GM21529 (cell line): ENCODE data around the gene ZNF48.

ENCODE experiments used
- ATAC-seq: cut with Tn5 transposase; IDR thresholded peaks from one replicate; pipeline ENCODE4 v1.9.1; 2021; ENCODE audit not compliant: unreplicated experiment

Gene ZNF48

GRCh38 chr16:30395155-30395991, at the start of gene ZNF48:
ZNF48 (plus strand) TSS chr16:30395420; CDS start chr16:30395795, 375 bp downstream.
- ATAC-seq = peak; percentile 64

DNA sequence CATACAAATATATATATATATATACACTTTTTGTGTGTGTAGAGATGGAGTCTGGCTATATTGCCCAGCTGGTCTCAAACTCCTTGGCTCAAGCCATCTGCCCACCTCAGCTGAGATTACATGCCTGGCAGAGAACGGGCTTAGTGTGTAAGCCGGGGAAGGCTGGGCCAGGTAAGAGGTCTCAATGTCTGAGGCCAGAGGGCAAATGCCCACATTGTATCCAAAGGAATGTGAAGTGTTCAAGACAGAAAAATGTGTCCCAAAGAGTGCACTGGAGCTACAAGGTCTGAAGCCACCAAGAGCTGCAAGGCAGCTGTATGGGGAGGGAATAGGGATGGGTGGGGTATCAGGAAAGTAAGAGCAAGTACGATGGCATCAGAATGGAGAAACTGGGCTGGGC, 48.9 kb upstream of the ZNF48 start:
- no peak for ATAC-seq

- no peak for ATAC-seq
Observed at GRCh38 chr16:30348113-30348512, 47.1 kb upstream of the ZNF48 start.

GRCh38 chr16:30348929-30349328, 46.3 kb upstream of the ZNF48 start:
- no peak for ATAC-seq

DNA sequence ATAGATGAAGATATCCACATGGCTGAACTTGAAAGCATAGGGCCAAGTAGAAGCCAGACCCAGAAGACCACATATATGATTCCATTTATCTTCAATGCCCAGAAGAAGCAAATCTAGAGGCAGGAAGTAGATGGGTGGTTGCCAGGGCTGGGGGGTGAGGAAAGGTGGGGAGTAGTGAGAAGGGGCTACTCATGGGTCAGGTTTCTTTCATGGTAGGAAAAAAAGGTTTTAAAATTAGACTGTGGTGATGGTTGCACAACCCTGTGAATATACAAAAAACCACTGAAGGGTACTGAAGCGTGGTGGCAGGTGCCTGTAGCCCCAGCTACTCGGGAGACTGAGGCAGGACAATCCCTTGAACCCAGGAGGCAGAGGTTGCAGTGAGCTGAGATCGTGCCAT, 45.5 kb upstream of the ZNF48 start:
- ATAC-seq = no peak

GRCh38 chr16:30350134-30350871, 44.9 kb upstream of the ZNF48 start:
- no peak for ATAC-seq

GRCh38 chr16:30351001-30351441, 44.2 kb upstream of the ZNF48 start:
- ATAC-seq = no peak

GRCh38 chr16:30351586-30352419, 43.4 kb upstream of the ZNF48 start:
- ATAC-seq = no peak

DNA sequence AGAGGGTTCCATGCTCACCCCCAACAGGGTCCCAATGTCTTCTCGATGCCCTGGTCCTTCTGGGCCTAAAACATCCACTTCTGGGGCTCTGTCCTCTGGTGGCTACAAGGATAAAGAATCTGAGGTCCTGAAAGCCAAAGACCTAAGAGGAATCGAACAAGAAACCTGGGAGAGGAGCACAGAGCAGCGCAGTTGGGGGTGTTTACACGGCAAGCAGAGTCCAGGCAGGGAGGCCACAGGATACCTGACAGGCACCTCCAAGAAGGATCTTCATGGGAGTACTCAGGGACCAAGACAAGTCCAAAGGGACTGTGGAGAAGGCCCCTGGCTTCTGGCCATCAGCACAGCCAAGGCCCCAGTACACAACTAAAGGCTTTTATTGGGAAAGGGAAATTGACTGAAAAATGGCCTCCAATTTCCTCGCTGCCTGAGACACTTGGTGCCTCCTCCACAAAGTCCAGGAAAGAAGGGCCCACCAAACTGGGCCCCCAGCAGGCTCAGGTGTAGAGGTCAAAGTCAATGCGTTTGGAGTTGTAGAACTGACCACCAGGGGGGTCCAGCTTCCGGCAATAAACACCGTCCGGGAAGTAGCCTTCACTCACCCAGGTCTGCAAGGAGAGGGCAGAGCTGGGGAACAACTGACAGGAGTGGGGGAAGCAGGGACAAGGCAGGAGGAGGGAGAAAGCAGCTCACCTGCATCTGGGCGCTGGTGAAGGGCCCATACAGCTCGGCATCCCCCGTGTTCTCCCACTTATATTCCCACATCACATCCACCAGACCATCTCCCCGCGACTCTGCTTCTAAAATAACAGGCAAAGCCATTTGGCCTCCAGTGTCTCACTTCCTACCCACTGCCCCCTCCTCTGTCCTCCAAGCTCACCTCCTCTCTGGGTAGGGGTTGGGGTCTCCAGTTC, 42.5 kb upstream of the ZNF48 start:
- no peak for ATAC-seq

- ATAC-seq = no peak
Observed at GRCh38 chr16:30353438-30354129, 41.6 kb upstream of the ZNF48 start.

DNA sequence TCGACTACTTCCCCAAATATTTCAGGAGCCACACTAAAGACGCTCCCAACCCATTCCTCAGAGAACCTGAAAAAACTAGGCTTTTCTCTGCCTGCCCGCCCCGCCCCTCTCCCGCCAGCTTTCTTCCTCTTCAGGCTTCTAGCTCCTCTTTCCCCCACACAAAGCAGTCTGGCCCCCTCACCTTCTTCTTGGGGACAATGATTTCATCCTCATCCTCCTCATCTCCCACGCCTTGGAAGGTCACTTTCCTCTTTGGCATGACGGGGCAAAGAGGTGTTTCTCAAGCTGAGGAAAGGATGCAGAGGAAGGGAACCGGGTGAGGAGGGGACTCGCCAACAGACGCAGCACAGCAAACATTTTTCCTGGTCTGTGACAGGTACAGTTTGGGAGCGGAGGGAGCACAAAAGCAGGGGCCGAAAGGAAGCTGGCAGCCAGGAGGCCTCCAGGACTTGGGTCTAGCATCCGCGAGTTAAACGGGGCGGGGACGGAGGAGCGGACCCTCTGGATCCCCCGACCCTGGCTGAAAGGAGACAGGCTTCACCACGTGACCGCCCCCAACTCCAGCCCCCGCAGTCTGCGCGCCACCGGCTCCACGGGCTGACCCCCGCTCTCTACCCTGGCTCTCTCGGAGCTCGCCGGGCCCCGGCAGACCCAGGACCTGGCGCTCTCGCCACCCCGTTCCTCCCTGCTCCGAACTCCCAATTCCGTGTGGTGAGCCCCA, 40.6 kb upstream of the ZNF48 start:
- peak; percentile 8 for ATAC-seq

DNA sequence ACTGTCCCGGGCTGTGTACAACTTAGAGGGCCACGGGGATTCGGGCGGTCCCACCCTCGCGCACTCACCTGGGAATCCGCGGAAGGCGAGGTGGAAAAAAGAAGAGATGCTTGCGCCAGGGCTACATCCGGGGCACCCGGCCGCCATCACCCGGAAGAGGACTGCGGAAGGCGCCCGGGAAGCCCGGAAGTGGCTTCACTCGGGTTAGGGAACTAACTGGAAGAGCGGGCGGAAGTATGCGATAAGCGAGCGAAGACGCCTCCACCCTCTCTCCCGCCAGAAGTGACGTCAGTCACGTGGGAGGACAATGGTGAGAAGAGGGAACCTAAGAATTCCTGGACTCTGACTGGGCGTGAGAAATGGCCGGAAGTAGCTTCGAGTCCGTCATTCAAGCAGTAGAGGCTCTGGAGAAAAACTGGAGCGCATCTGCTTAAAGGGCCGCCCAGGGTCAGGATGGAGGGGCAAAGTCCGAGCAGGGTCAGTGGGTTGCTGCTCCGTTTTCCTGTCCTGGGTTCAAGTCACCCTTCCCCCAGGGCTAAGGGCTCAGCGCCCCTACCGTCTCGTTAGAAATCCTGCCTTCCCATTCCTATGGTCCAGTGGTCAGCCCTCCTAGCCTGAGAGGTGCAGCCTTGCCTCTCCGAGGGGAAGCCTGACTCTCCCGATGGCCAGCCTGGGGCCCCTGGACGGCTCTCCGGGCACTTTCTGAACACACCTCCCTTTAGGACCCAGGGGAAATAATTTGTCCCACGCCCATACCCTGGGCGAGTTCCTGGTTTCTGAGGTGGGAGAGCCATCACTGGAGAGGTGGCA, 39.9 kb upstream of the ZNF48 start, which contains the start of gene CD2BP2:
Gene CD2BP2 (minus strand): TSS at position 165 of the 810 bp plus-strand sequence. CDS start 627 bp downstream, outside the sequence.
- ATAC-seq = peak; percentile 55

- no peak for ATAC-seq
Observed at GRCh38 chr16:30355954-30356308, 39.3 kb upstream of the ZNF48 start.

DNA sequence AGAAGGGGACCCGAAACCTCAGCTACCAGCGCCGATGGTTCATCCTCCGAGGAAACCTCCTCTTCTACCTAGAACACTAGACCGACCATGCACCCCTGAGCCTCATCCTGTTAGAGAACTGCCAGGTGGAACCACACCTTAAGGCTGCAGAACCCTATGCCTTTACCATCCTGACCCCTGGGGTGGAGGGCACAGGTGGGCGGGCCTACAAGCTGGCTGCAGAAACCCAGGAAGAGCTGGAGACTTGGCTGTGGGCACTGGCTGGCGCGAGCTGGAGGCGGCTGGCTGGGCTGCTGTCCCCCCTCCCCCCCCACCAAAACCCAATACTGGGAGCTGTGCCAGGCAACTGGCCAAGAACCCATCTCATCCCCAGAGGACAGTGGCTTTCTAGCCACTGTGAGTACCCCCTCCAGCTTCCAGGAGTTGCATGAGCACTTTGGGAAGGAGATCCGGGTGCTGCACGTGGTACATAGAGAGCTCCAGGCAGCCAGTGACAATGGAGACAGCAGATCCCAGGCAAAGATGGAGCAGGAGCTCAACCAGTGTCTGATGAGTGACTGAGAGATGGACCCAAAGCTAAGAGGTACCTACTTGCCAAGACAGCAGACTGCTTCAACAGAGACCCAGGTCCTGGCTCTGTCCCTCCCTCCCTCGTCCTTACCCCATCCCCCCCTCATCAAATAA, 38.7 kb upstream of the ZNF48 start:
- ATAC-seq = no peak

DNA sequence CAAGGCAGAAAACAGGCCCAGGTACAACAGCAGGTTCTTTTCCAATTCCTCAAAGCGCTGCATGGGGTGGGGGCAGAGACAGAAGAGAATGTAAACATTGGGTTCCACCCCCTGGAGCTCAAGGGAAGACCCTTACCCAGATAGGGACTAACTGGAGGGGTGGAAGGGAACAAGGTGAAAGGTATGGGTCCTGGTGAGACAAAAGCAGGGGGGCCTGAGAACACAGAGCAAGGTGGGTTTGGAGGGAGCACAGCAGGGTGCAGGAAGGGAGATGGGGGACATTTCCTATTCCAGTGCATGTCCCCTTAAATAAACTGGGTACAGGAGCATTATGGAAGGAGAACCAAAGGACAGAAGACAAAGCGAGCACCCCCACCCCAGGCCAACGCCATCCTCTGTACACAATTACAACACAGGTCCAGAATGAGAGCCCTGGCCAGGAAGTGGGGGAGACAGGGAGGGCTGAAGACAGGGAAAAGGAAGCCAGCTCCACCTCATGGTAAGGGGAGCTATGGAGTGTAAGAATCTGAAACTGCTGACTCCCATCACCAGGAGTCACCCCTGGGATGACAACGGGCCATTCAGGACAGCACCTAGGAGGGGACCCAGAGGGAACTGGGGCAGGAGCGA, 38.0 kb upstream of the ZNF48 start:
- ATAC-seq = no peak

DNA sequence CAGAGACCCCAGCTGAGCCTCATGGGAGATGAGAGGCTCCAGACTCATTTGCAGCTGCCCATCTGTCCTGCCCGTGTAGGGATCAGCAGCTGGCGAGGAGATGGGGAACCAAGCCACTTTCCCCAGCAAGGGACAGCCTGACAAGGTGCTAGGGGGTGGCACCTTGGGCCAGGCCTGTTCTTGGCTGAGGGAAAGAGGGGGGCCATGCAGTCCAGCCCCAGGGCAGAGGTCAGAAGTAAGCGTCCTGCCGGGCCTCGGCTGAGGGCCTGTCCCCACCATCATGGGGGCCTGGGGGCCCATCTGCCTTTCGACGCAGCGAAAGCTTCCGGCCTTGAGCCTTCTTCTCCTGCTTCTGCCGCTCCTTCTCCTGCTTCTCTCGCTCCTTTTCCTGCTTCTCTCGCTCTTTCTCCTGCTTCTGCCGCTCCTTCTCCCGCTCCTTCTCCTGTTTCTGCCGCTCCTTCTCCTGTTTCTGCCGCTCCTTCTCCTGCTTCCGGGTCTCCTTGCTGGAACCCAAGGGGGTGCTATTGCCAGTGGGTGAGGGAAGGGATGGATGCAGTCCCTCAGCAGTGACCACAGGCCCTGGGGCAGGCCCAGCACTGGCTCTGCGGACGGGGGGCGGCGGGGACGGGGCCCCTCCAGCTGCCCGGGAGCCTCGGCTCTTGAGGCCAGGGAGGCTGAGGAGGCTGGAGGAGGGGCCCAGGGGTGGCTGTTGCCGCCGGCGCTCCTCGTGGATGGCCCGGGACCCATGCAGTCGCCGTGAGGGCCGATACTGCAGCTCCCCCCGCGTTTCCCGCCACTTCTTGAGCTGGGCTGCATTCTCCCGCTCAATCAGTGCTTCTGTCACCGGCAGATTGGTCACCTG, 37.3 kb upstream of the ZNF48 start:
- no peak for ATAC-seq
